Fibroblast of lung (primary cell): ENCODE data around the gene WSB1. TPM values are rescaled to one million over a fixed set of nuclear protein-coding genes. Genes with fewer than 3 reads are reported as not detected.

Experiments
- DNase-seq, 2 donors: peaks; one replicate each; pipeline versions ENCODE4 v3.0.0 to v3.0.0-alpha.2; 2010; ENCODE audit warnings: low read depth in 2 of 2
- H2AFZ ChIP-seq: 2 replicates; pipeline ENCODE4 v1.5.1; 2012; ENCODE audit warnings: low read length, control low read depth, inconsistent platforms
- H3K27ac ChIP-seq: 2 replicates; pipeline ENCODE4 v1.5.1; 2011; ENCODE audit warnings: low read length, control low read depth; ENCODE audit not compliant: insufficient read depth
- H3K27me3 ChIP-seq: 2 replicates; pipeline ENCODE4 v1.5.1; 2011; ENCODE audit warnings: mild to moderate bottlenecking, low read length; ENCODE audit not compliant: control insufficient read depth, insufficient read depth
- H3K36me3 ChIP-seq: 2 replicates; pipeline ENCODE4 v1.5.1; 2011; ENCODE audit warnings: low read length; ENCODE audit not compliant: control insufficient read depth, insufficient read depth
- H3K4me1 ChIP-seq: 2 replicates; pipeline ENCODE4 v1.5.1; 2011; ENCODE audit warnings: low read length; ENCODE audit not compliant: control insufficient read depth, insufficient read depth; ENCODE audit errors: extremely low read depth
- H3K4me2 ChIP-seq: 2 replicates; pipeline ENCODE4 v1.5.1; 2011; ENCODE audit warnings: low read length, control low read depth; ENCODE audit not compliant: insufficient read depth; ENCODE audit errors: extremely low read depth
- H3K4me3 ChIP-seq, 4 experiments: fragments of 200-600 bp in 1 of 4; sonication (generic) in 1 of 4; replicated peaks in 1 of 4; 2 replicates each; pipeline ENCODE4 v1.5.1; 2011 to 2016; ENCODE audit warnings: low read length in 4 of 4, low read depth in 3 of 4, mild to moderate bottlenecking in 3 of 4, control low read depth in 2 of 4, inconsistent platforms in 1 of 4, mixed read lengths in 1 of 4; ENCODE audit not compliant: insufficient read depth in 1 of 4; ENCODE audit errors: control extremely low read depth in 1 of 4
- H3K79me2 ChIP-seq: 2 replicates; pipeline ENCODE4 v1.5.1; 2012; ENCODE audit warnings: mild to moderate bottlenecking, low read length, inconsistent platforms; ENCODE audit not compliant: control insufficient read depth, insufficient read depth
- H3K9ac ChIP-seq: 2 replicates; pipeline ENCODE4 v1.5.1; 2011; ENCODE audit warnings: mild to moderate bottlenecking, low read length, control low read depth; ENCODE audit not compliant: insufficient read depth
- H3K9me3 ChIP-seq: 2 replicates; pipeline ENCODE4 v1.5.1; 2012; ENCODE audit warnings: low read depth, low read length; ENCODE audit not compliant: control insufficient read depth, insufficient read depth
- H4K20me1 ChIP-seq: 2 replicates; pipeline ENCODE4 v1.5.1; 2011; ENCODE audit warnings: low read length; ENCODE audit not compliant: control insufficient read depth, insufficient read depth; ENCODE audit errors: extremely low read depth
- EZH2 ChIP-seq: IDR thresholded peaks from 2 replicates; pipeline ENCODE4 v1.5.1; 2012; ENCODE audit warnings: low read length, control low read depth, mild to moderate bottlenecking; ENCODE audit errors: missing control alignments
- polyA plus RNA-seq, 2 donors: library from polyadenylated mRNA; depleted of rRNA in 1 of 2; stranded (reverse) in 1 of 2; unstranded in 1 of 2; fragments of >200 nt; gene quantifications; 2 replicates each; pipeline ENCODE4 v1.2.1, GENCODE V29; 2011 to 2012; ENCODE audit warnings: missing spikeins in 1 of 2
- total RNA-seq: library from RNA; depleted of rRNA; stranded (reverse); fragments of >200 nt; gene quantifications from 2 replicates; pipeline ENCODE4 v1.2.1, GENCODE V29; 2014
- TF ChIP-seq, protein P1 (sequence below), 2 donors: IDR thresholded peaks in 1 of 2; conservative IDR thresholded peaks in 1 of 2; 1 replicate in 1 of 2; 2 replicates in 1 of 2; pipeline ENCODE4 v1.5.1; 2011 to 2012; ENCODE audit warnings: low read length in 2 of 2, control low read depth in 1 of 2, inconsistent platforms in 1 of 2, low read depth in 1 of 2, mild to moderate bottlenecking in 1 of 2

The WSB1 gene
- total and polyA plus RNA-seq, 2 donors (not counting 1 experiment from before 2014, with no cell fraction given): 96.3 to 139 TPM

DNA sequence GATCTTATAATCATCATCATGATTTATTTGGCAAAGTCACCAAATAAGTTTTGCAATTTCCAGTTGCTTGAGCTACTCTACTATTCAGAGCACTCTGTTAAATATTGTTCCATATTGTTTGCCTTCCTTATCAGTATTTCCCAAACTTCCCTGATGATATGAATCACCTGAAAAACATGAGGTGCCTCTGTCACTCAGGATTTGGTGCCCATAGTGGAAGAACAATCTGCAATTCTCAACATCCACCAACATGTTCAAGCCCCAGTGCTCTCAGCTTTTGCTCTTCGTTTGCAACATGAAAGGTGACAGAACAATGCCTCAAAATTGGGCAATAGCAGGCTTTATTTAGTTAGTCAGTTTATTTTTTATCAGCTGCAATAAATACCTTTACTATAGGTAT lies 28.6 kb upstream of the WSB1 start:
- H3K36me3 ChIP-seq: no peaks in the 10 kb centered on the region
- no peak for DNase-seq
- H2AFZ ChIP-seq: no peak overlapping the region
- no peak for TF ChIP-seq EZH2
- TF ChIP-seq, protein P1, sequence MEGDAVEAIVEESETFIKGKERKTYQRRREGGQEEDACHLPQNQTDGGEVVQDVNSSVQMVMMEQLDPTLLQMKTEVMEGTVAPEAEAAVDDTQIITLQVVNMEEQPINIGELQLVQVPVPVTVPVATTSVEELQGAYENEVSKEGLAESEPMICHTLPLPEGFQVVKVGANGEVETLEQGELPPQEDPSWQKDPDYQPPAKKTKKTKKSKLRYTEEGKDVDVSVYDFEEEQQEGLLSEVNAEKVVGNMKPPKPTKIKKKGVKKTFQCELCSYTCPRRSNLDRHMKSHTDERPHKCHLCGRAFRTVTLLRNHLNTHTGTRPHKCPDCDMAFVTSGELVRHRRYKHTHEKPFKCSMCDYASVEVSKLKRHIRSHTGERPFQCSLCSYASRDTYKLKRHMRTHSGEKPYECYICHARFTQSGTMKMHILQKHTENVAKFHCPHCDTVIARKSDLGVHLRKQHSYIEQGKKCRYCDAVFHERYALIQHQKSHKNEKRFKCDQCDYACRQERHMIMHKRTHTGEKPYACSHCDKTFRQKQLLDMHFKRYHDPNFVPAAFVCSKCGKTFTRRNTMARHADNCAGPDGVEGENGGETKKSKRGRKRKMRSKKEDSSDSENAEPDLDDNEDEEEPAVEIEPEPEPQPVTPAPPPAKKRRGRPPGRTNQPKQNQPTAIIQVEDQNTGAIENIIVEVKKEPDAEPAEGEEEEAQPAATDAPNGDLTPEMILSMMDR (conservative IDR thresholded peaks at IDR 0.05 in 1 of 2, IDR thresholded peaks at IDR 0.05 in 1 of 2; ENCODE audit: low read depth in 1 of 2, low read length in 2 of 2): no peak
- H3K9me3 ChIP-seq: no peaks in the 10 kb centered on the region
- H3K4me3 ChIP-seq: no peak overlapping the region
- no peaks in the 10 kb centered on the region for H3K27me3 ChIP-seq
- no peak overlapping the region for H3K27ac ChIP-seq
- H3K4me2 ChIP-seq: no peak overlapping the region
- no peak overlapping the region for H3K9ac ChIP-seq
- no peaks in the 10 kb centered on the region for H3K79me2 ChIP-seq
- no peaks in the 10 kb centered on the region for H4K20me1 ChIP-seq
- H3K4me1 ChIP-seq: no peaks in the 10 kb centered on the region

- no peak overlapping the region for H3K4me3 ChIP-seq
- TF ChIP-seq, protein P1 (conservative IDR thresholded peaks at IDR 0.05 in 1 of 2, IDR thresholded peaks at IDR 0.05 in 1 of 2; ENCODE audit: low read depth in 1 of 2, low read length in 2 of 2): no peak
- TF ChIP-seq EZH2: no peak
- no peak overlapping the region for H3K4me2 ChIP-seq
Measured at GRCh38 chr17:27266228-27266627, 27.7 kb upstream of the WSB1 start.

DNA sequence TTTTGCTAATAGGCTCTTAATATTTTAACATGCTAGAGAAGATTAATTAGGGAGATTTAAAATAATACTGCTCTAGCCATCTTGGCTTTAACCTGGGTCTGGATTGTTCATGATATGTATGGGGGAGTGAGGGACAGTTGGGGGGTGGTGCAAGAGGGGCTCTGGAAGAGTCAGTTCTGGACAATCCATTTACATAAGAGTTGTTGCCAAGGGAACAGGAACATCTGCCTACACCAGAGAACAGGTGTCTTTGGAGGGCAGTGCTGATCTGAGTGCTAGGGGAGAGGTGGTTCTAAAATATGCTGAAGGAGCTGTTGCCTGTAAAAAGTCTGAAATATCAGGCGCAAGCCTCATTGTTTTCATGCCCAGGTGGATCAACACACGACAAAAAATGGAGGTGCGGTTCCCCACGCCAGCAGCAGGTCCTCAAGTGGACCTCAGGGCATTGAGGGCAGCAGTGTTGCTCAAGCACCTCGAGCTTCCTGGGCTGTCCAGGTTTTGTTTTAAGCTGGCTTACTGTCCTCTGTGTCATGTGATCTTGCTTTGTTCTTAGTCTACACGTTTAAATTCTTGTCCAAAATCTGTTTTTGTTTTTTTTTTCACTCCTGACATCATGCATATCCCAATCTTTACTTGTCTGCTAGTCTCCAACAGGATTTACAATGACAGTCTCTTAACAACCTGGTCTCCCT lies 25.4 kb upstream of the WSB1 start:
- Histone ChIP-seq H3K79me2 (no peaks in the 10 kb centered on the region), H2AFZ (no peak overlapping the region), H3K36me3 (no peaks in the 10 kb centered on the region), H3K4me2 (no peak overlapping the region), H3K9ac (no peak overlapping the region), H3K27ac (no peak overlapping the region), H3K4me3 (no peak overlapping the region), H3K9me3 (no peaks in the 10 kb centered on the region), H3K4me1 (no peaks in the 10 kb centered on the region), H3K27me3 (no peaks in the 10 kb centered on the region), H4K20me1 (no peaks in the 10 kb centered on the region)
- no peak for DNase-seq
- TF ChIP-seq, protein P1 (conservative IDR thresholded peaks at IDR 0.05 in 1 of 2, IDR thresholded peaks at IDR 0.05 in 1 of 2; ENCODE audit: low read depth in 1 of 2, low read length in 2 of 2): no peak
- TF ChIP-seq EZH2: no peak

More at GRCh38 chr17:27266228-27266627, 27.7 kb upstream of the WSB1 start:
- no peak for DNase-seq
- H4K20me1 ChIP-seq: no peaks in the 10 kb centered on the region
- H3K79me2 ChIP-seq: no peaks in the 10 kb centered on the region
- no peak overlapping the region for H3K9ac ChIP-seq
- no peaks in the 10 kb centered on the region for H3K9me3 ChIP-seq
- H3K27ac ChIP-seq: no peak overlapping the region
- no peak overlapping the region for H2AFZ ChIP-seq
- no peaks in the 10 kb centered on the region for H3K4me1 ChIP-seq
- H3K27me3 ChIP-seq: no peaks in the 10 kb centered on the region
- no peaks in the 10 kb centered on the region for H3K36me3 ChIP-seq
